Kidney epithelial cell (primary cell): Measurements from ENCODE around the gene SFRP2. TPM values are rescaled to one million over a fixed set of nuclear protein-coding genes. Genes with fewer than 3 reads are reported as not detected.

Source experiments
- DNase-seq: peaks from one replicate; pipeline ENCODE4 v3.0.0-alpha.2; 2010; ENCODE audit warnings: low read depth
- H3K27me3 ChIP-seq: 2 replicates; pipeline ENCODE4 v1.6.0; 2011; ENCODE audit warnings: low read length; ENCODE audit not compliant: control insufficient read depth, insufficient read depth
- H3K36me3 ChIP-seq: 2 replicates; pipeline ENCODE4 v1.5.1; 2011; ENCODE audit warnings: low read length; ENCODE audit not compliant: control insufficient read depth, insufficient read depth
- H3K4me3 ChIP-seq: 2 replicates; pipeline ENCODE4 v1.5.1; 2011; ENCODE audit warnings: low read depth, mild to moderate bottlenecking, control low read depth, low read length
- CTCF ChIP-seq: IDR thresholded peaks from 2 replicates; pipeline ENCODE4 v1.5.1; 2011; ENCODE audit warnings: mild to moderate bottlenecking, moderate library complexity, low read length, control low read depth, inconsistent platforms; ENCODE audit not compliant: insufficient read depth, poor library complexity, severe bottlenecking
- total RNA-seq: library from RNA; depleted of rRNA; stranded (reverse); fragments of >200 nt; gene quantifications from 2 replicates; pipeline ENCODE4 v1.2.3, GENCODE V29; 2015

Gene SFRP2
- total RNA-seq, 1 donor from 2014 or later = 1.5 TPM

GRCh38 chr4:153755186-153755585 lies 33.7 kb downstream of the SFRP2 start:
- Histone ChIP-seq H3K4me3 (no peak overlapping the region), H3K36me3 (no peaks in the 10 kb centered on the region), H3K27me3 (peaks cover 2% of the 10 kb centered on the region)
- DNase-seq = no peak
- no peak for TF ChIP-seq CTCF

GRCh38 chr4:153750197-153750817 lies 38.6 kb downstream of the SFRP2 start:
- H3K36me3 ChIP-seq = no peaks in the 10 kb centered on the region
- no peak overlapping the region for H3K4me3 ChIP-seq
- H3K27me3 ChIP-seq = no peaks in the 10 kb centered on the region
- peak; percentile 49 for DNase-seq
- TF ChIP-seq CTCF = peak; percentile 88

- peak; percentile 61 for DNase-seq
- Histone ChIP-seq H3K4me3 (no peak overlapping the region), H3K36me3 (no peaks in the 10 kb centered on the region), H3K27me3 (no peaks in the 10 kb centered on the region)
- TF ChIP-seq CTCF = no peak
Measured at GRCh38 chr4:153748378-153748777, 40.5 kb downstream of the SFRP2 start.

GRCh38 chr4:153747406-153747955 lies 41.4 kb downstream of the SFRP2 start:
- TF ChIP-seq CTCF = no peak
- H3K27me3 ChIP-seq = no peaks in the 10 kb centered on the region
- DNase-seq = no peak

GRCh38 chr4:153745651-153746050 lies 43.2 kb downstream of the SFRP2 start:
- TF ChIP-seq CTCF = no peak
- Histone ChIP-seq H3K4me3 (no peak overlapping the region), H3K36me3 (no peaks in the 10 kb centered on the region), H3K27me3 (no peaks in the 10 kb centered on the region)
- no peak for DNase-seq

More at GRCh38 chr4:153747406-153747955, 41.4 kb downstream of the SFRP2 start:
- Histone ChIP-seq H3K4me3 (no peak overlapping the region), H3K36me3 (no peaks in the 10 kb centered on the region)

GRCh38 chr4:153741541-153741940 lies 47.3 kb downstream of the SFRP2 start:
- Histone ChIP-seq H3K27me3 (no peaks in the 10 kb centered on the region), H3K36me3 (no peaks in the 10 kb centered on the region), H3K4me3 (no peak overlapping the region)
- TF ChIP-seq CTCF = no peak
- DNase-seq = no peak
